D721Med (cell line): Measurements from ENCODE around the gene AGPAT2.

Experiments
- DNase-seq: peaks from one replicate; pipeline ENCODE4 v3.0.0; 2011; ENCODE audit warnings: low spot score; ENCODE audit not compliant: insufficient read length
- FAIRE-seq: peaks from 2 replicates; lab custom pipeline; 2011; peaks lifted over from hg19 to GRCh38; lab: Jason Lieb, UNC
- TF ChIP-seq, protein P1 (sequence below): IDR thresholded peaks from 2 replicates; pipeline ENCODE4 v1.5.1; 2012; ENCODE audit warnings: mild to moderate bottlenecking, control low read depth; ENCODE audit not compliant: insufficient read depth; ENCODE audit errors: missing control alignments

AGPAT2 gene

GRCh38 chr9:136685790-136686533, 1.3 kb downstream of the AGPAT2 start:
- TF ChIP-seq, protein P1, sequence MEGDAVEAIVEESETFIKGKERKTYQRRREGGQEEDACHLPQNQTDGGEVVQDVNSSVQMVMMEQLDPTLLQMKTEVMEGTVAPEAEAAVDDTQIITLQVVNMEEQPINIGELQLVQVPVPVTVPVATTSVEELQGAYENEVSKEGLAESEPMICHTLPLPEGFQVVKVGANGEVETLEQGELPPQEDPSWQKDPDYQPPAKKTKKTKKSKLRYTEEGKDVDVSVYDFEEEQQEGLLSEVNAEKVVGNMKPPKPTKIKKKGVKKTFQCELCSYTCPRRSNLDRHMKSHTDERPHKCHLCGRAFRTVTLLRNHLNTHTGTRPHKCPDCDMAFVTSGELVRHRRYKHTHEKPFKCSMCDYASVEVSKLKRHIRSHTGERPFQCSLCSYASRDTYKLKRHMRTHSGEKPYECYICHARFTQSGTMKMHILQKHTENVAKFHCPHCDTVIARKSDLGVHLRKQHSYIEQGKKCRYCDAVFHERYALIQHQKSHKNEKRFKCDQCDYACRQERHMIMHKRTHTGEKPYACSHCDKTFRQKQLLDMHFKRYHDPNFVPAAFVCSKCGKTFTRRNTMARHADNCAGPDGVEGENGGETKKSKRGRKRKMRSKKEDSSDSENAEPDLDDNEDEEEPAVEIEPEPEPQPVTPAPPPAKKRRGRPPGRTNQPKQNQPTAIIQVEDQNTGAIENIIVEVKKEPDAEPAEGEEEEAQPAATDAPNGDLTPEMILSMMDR, result no peak
- FAIRE-seq, result no peak
- DNase-seq, result no peak

- FAIRE-seq, result no peak
Measured at GRCh38 chr9:136685216-136685615, 2.0 kb downstream of the AGPAT2 start.

GRCh38 chr9:136684799-136685198, 2.5 kb downstream of the AGPAT2 start:
- no peak for FAIRE-seq
- DNase-seq, result no peak
- TF ChIP-seq, protein P1, result no peak

More at GRCh38 chr9:136685216-136685615, 2.0 kb downstream of the AGPAT2 start:
- no peak for DNase-seq
- TF ChIP-seq, protein P1, result no peak

DNA sequence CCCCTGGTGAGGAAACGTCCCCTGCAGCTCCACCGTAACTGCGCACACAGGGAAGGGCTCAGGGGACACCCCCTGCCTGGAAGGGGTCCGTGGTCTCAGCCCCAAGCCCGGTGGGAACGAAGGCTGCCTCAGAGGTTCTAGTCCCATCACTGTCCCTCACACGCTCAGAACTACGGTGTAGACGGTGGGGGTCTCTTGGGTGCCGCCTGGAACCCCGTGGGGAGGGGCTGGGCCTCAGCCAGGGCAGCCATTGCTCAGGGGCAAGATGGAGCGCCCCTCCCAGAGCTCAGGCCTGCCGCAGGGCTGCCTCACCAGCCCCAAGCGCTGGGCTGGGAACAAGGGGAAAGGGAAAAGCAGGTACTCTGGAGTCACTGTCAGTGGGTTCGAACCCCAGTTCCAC, 2.9 kb downstream of the AGPAT2 start:
- FAIRE-seq (no peak), DNase-seq (no peak)
- TF ChIP-seq, protein P1, result no peak

- TF ChIP-seq, protein P1, result no peak
- no peak for DNase-seq
- FAIRE-seq, result no peak
Measured at GRCh38 chr9:136683755-136684154, 3.5 kb downstream of the AGPAT2 start.

DNA sequence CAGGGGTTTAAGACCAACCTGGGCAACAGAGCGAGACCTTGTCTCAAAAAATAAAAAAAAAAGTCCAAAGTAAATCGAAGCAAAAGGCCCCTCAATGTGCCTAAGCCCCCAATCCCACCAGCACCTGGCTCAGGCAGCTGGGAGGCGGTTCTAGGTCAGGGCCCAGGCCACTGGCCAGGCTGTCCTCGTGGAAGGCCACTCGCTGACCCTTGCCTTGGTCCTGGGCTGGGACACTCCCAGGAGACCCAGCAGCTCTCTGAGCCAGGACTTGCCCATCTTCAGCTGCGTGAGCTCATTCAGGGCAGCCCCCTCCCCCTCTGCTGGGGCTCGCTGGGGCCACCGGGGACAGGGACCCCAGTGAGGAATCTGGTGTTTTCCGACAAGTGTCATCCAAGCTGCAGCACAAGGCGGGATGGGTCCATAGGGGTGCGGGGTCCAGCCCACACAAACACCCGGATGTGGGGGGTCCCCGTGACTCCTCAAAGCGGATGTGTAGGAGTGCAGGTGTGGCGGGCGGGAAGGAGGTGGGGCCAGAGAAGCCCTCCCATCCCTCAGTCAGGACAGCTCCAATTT, 4.0 kb downstream of the AGPAT2 start:
- FAIRE-seq (no peak), DNase-seq (no peak)
- TF ChIP-seq, protein P1, result no peak

GRCh38 chr9:136682710-136683109, 4.5 kb downstream of the AGPAT2 start:
- TF ChIP-seq, protein P1, result no peak
- no peak for FAIRE-seq

More at GRCh38 chr9:136682710-136683109, 4.5 kb downstream of the AGPAT2 start:
- DNase-seq, result no peak
